ENCODE data around the gene SEC22C. TPM values are rescaled to one million over a fixed set of nuclear protein-coding genes. Genes with fewer than 3 reads are reported as not detected.
A peak's percentile ranks its signal among the peaks of the same experiment; 100 is the strongest.

SEC22C gene
- total RNA-seq, 6 donors from 2014 or later = 36.3 to 59.7 (median 50.6) TPM

- no peaks in the 10 kb centered on the region for H3K27me3 ChIP-seq
- 62 to 77% methylated on average over 4 of the region's 4 CpGs for WGBS, 2 donors
- no peak for TF ChIP-seq CTCF (IDR thresholded peaks at IDR 0.05)
- TF ChIP-seq EP300 (IDR thresholded peaks at IDR 0.05) = no peak
- no peak for TF ChIP-seq POLR2A (IDR thresholded peaks at IDR 0.05)
- no peak for TF ChIP-seq POLR2AphosphoS5 (IDR thresholded peaks at IDR 0.05)
- peaks cover 13 to 18% (median 16%) of the 10 kb centered on the region in 4 donors for H3K4me1 ChIP-seq
- H3K4me3 ChIP-seq = peak overlapping the region in 3 of 4 donors; percentile 78 to 90 (median 81)
- H3K36me3 ChIP-seq = peaks cover 2 to 31% (median 5%) of the 10 kb centered on the region in 4 donors
- peak overlapping the region; percentile 76 to 94 (median 84) for H3K27ac ChIP-seq
- DNase-seq = no peak
- ATAC-seq (ENCODE audit: low FRiP score in 2 of 2) = no peak
- H3K9me3 ChIP-seq = no peaks in the 10 kb centered on the region
Observed at GRCh38 chr3:42591811-42592210, 10.0 kb upstream of the SEC22C start.

- Histone ChIP-seq H3K4me1 (peaks cover 13 to 18% (median 16%) of the 10 kb centered on the region in 4 donors), H3K9me3 (no peaks in the 10 kb centered on the region), H3K27ac (peak overlapping the region; percentile 76 to 94 (median 84)), H3K4me3 (peak overlapping the region; percentile 60 to 90 (median 80)), H3K36me3 (peaks cover 2 to 31% (median 5%) of the 10 kb centered on the region in 4 donors), H3K27me3 (no peaks in the 10 kb centered on the region)
- DNase-seq (peak in 1 of 2 donors; percentile 40), ATAC-seq (ENCODE audit: low FRiP score in 2 of 2) (peak; percentile 0 to 25)
- 10 to 11% methylated on average over 31 to 44 of the region's 44 CpGs for WGBS, 2 donors
- TF ChIP-seq CTCF (IDR thresholded peaks at IDR 0.05) (no peak), EP300 (IDR thresholded peaks at IDR 0.05) (no peak), POLR2AphosphoS5 (IDR thresholded peaks at IDR 0.05) (no peak), POLR2A (IDR thresholded peaks at IDR 0.05) (peak in 1 of 4 donors; percentile 5)
Observed at GRCh38 chr3:42590989-42591756, 9.4 kb upstream of the SEC22C start.

GRCh38 chr3:42589382-42590109 is 7.8 kb upstream of the SEC22C start:
- Histone ChIP-seq H3K4me1 (peaks cover 13 to 18% (median 16%) of the 10 kb centered on the region in 4 donors), H3K27me3 (no peaks in the 10 kb centered on the region), H3K36me3 (peaks cover 1 to 17% (median 2%) of the 10 kb centered on the region in 4 donors), H3K9me3 (no peaks in the 10 kb centered on the region), H3K4me3 (peak overlapping the region in 3 of 4 donors; percentile 78 to 90 (median 81)), H3K27ac (peak overlapping the region; percentile 76 to 94 (median 84))
- TF ChIP-seq CTCF (IDR thresholded peaks at IDR 0.05) = no peak
- no peak for TF ChIP-seq POLR2A (IDR thresholded peaks at IDR 0.05)
- no peak for TF ChIP-seq POLR2AphosphoS5 (IDR thresholded peaks at IDR 0.05)
- TF ChIP-seq EP300 (IDR thresholded peaks at IDR 0.05) = no peak
- WGBS, 2 donors = 87 to 95% methylated on average over 19 to 20 of the region's 20 CpGs
- ATAC-seq (ENCODE audit: low FRiP score in 2 of 2) (no peak), DNase-seq (no peak)

- H3K27ac ChIP-seq = no peak overlapping the region
- ATAC-seq (ENCODE audit: low FRiP score in 2 of 2) (no peak), DNase-seq (no peak)
- no peaks in the 10 kb centered on the region for H3K9me3 ChIP-seq
- TF ChIP-seq POLR2AphosphoS5 (IDR thresholded peaks at IDR 0.05) (no peak), CTCF (IDR thresholded peaks at IDR 0.05) (no peak), POLR2A (IDR thresholded peaks at IDR 0.05) (no peak), EP300 (IDR thresholded peaks at IDR 0.05) (no peak)
- peaks cover 13 to 18% (median 16%) of the 10 kb centered on the region in 4 donors for H3K4me1 ChIP-seq
- H3K27me3 ChIP-seq = no peaks in the 10 kb centered on the region
- no peak overlapping the region for H3K4me3 ChIP-seq
- H3K36me3 ChIP-seq = peaks cover 0 to 7% (median 0%) of the 10 kb centered on the region in 4 donors
- 71 to 74% methylated on average over 5 of the region's 5 CpGs for WGBS, 2 donors
Observed at GRCh38 chr3:42588625-42589024, 6.9 kb upstream of the SEC22C start.
